Bladder microvascular endothelial cell (primary cell): Measurements from ENCODE around the gene WNT11. TPM values are rescaled to one million over a fixed set of nuclear protein-coding genes. Genes with fewer than 3 reads are reported as not detected.

Experiments
- total RNA-seq: library from RNA; depleted of rRNA; stranded (reverse); fragments of >200 nt; gene quantifications from 2 replicates; pipeline ENCODE4 v1.2.3, GENCODE V29; 2014

The WNT11 gene
- 0.31 TPM in 1 of 2 replicates, not detected in the other for total RNA-seq

GRCh38 chr11:76206327-76207081 lies at the start of gene WNT11:
TSS of gene WNT11 (minus strand) at chr11:76206502. CDS start at chr11:76206407, 95 bp downstream.

Other genes with a start within 250 kb of the WNT11 start
- gene THAP12, start 174.6 kb upstream of the WNT11 start, total RNA-seq: 28.2 and 36.3 TPM in 2 replicates
- gene GVQW3, start 174.8 kb upstream of the WNT11 start, total RNA-seq: 0.32 and 0.57 TPM in 2 replicates
- 5.8 and 15.4 TPM in 2 replicates for gene EMSY, start 238.5 kb upstream of the WNT11 start, total RNA-seq